Tibial nerve (tissue), 3 donors: ENCODE measurements around the gene NTNG2.

Source experiments
- CTCF ChIP-seq, 5 experiments: fragments of 200-600 bp in 3 of 5; fragments of 450-650 bp in 2 of 5; sonication (generic) in 3 of 5; IDR thresholded peaks; one replicate each; pipeline ENCODE4 v1.5.1; 2016 to 2019; ENCODE audit warnings: antibody characterized with exemption in 5 of 5, mild to moderate bottlenecking in 3 of 5, moderate library complexity in 2 of 5
- POLR2A ChIP-seq, 2 donors: fragments of 450-650 bp; IDR thresholded peaks; one replicate each; pipeline ENCODE4 v1.6.1; 2017; ENCODE audit warnings: antibody characterized with exemption in 2 of 2, mild to moderate bottlenecking in 2 of 2, moderate library complexity in 2 of 2

- no peak for TF ChIP-seq CTCF (IDR thresholded peaks at IDR 0.05)
- TF ChIP-seq POLR2A (IDR thresholded peaks at IDR 0.05) = peak in 1 of 2 donors; percentile 53
Observed at GRCh38 chr9:132240841-132241482, 79.1 kb downstream of the NTNG2 start.
